Right ventricle myocardium superior (tissue), 1 donor: Measurements from ENCODE around the gene URGCP. TPM values are rescaled to one million over a fixed set of nuclear protein-coding genes. Genes with fewer than 3 reads are reported as not detected.
A peak's percentile ranks its signal among the peaks of the same experiment; 100 is the strongest.

Experiments used
- ATAC-seq: fragments of 200-7000 bp; cut with Tn5 transposase; one replicate; pipeline ENCODE4 v1.9.1; 2020; ENCODE audit warnings: mild to moderate bottlenecking; ENCODE audit not compliant: poor library complexity
- DNase-seq: peaks from one replicate; pipeline ENCODE4 v3.0.0-alpha.2; 2020
- intact Hi-C: fragments of 100-400 bp; cut with DNase I; formaldehyde crosslinking; loops from one replicate; pipeline ENCODE4 v1.11.2; 2022
- total RNA-seq: library from RNA; stranded (reverse); fragmentation: NEBNext Ultra II Directional; extraction: Animal tissue kit (Norgen Biotek cat#: 25700); gene quantifications from one replicate; pipeline ENCODE4 v1.2.1, GENCODE V29; 2021
- donor health status: DM: no; HTN: yes; CAD: no; lungs with severe emphysema.

URGCP gene
- total RNA-seq, 1 donor from 2014 or later = 43.4 TPM

GRCh38 chr7:43879477-43879876, 26.9 kb downstream of the URGCP start:
- ATAC-seq (no peak), DNase-seq (no peak)
- intact Hi-C loops = no loop called here

DNA sequence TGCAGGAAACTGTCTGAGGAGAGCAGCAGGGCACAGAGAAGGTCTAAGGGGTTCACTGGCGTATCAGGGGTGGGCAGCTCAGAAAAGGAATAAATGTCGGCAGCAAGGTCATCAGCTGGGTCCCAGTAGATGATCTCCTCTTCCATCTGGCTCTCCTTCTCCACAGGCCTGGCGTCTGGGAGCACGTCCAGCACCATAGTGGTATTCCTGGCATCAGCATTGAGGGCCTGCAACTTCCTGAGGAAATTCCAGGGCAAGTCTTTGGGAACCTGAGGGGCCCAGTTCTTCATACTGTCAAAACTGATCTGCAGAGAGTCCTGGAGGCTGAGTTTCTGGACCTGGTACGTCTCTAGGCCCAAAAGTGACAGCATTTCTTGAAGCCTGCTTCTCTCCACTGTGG, 27.5 kb downstream of the URGCP start:
- ATAC-seq (peak; percentile 30), DNase-seq (no peak)
- intact Hi-C loops = no loop called here

- intact Hi-C loops = no loop called here
Observed at GRCh38 chr7:43877968-43878864, 28.2 kb downstream of the URGCP start.

DNA sequence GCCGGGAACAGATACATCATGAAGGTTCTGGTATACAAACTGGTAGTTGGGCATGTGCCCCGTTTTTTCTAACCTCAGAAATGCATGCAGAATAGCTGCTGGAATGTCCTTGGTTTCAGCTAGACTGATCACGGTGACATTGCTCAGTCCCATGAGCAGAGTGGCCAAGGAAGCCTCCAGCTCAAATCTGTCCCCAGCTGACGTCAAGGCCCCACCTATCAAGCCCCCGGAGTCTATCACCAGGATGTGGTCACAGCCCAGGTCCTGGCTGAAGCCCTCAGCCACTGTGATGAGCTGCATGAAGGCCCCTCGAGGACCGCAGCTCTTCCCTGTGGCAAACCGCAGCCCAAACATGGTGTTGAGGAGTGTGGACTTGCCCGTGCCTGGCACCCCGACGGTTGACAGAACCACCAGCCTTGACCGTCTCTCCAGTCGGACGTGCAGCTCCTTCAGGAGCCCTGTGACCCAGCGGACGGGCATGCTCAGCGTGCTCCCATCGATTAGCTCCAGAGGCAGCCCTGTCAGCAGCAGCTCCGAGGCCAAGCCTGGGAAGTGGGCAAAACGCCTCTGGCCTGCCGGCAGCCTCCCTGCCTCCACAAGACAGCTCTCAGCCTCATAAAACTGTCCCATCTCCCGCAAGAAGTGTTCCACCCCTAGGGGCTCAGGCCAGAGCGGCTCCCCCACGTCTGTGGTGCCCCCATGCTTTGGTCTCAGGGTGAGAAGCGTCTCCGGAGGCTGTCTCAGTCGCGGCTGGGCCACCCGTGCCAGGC, 29.2 kb downstream of the URGCP start:
- ATAC-seq (no peak), DNase-seq (no peak)
- intact Hi-C loops = no loop called here

More at GRCh38 chr7:43877968-43878864, 28.2 kb downstream of the URGCP start:
- peak; percentile 55 for ATAC-seq
- no peak for DNase-seq

DNA sequence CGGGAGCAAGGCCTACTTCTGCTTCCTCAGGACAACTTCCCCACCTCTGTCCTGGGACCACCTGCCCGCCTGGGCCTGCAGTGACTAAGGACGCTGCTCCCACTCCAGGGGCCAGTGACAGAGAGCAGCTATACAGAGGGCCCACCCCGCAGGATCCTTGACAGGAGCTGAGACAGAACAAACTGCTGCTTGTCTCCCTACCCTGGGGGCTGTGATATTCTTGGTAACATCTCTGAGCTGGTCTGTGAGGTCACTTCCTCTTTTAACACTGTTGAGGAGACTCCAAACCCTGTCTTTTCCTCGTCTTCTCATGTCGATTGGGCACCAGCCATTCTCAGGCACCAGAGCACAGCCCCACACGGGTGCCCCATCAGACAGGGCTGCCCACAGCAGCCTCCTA, 30.2 kb downstream of the URGCP start:
- ATAC-seq (no peak), DNase-seq (no peak)
- intact Hi-C loops = no loop called here

DNA sequence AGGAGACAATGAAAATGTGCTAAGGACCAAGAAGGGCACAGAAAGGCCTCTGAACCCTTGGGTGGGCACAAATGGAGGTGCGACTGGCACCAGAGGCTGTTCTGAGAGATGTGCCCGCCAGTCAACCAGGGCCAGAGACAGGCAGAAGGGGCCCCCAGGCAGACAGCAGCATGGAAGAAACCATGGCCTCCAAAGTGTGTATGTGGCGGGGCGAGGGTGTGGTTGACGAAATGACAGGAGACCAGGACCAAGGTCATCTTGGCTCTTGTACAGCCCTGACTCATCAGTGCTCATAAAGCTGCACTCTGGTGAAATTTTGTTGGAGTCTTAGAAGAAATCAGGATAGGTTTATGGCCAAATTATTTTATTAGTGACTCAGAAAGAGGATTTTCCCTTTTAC, 33.1 kb downstream of the URGCP start:
- DNase-seq = peak; percentile 61
- peak; percentile 12 for ATAC-seq
- intact Hi-C loops = no loop called here

DNA sequence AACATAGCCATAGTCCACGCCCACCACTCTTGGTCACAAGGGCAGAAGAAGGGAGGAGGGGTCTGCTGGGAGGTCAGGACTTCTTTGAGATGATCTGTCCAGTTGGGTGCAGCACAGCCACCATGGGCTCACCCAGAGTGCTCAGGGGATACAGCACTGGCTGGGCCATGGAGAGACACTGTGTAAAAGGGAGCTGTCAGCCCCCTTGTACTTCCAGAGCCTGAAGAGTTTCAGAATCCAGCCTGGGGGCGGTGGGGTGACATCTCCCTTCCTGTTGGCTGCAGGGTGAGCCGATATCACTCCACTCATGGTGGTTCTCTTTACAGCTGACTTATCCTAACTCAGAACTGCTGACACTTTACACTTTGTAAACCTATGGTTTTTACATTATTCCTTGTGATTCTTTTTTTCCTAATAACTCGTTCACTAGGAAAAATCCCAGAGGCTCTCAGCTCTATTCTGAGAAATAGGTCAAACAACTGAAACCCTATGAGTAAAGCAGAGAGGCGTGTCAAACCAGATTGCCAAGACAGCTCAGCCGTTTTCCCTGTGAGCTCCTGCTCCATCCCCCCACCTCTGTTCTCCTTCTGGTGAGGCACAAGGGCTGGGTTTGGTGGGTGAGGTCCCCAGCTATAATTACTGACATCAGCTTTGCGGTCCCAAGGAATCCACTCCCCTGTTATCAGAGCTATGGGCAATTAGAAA, 33.8 kb downstream of the URGCP start:
- intact Hi-C loops = no loop called here
- peak; percentile 31 for ATAC-seq
- DNase-seq = no peak

- no peak for DNase-seq
- intact Hi-C loops = no loop called here
- ATAC-seq = no peak
Observed at GRCh38 chr7:43871064-43871463, 35.3 kb downstream of the URGCP start.

DNA sequence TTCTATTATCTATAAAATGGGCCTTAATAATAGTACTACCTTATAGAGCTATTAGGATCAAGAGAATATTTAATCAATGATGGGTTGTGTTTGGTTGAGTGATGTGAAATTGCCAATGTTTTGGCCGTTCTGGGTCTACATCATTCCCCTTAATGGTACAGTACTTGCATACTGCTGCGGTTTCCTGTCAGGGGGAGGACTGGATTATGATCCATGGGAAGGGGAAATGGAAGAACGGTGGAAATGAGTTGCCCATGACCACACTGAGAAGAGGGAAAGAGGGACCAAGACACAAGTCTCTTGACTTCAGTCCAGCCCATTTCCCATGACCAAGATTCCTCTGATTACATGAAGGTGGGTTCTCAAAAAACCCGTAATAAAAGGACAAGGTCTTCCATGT, 36.1 kb downstream of the URGCP start:
- DNase-seq (no peak), ATAC-seq (no peak)
- intact Hi-C loops = no loop called here

- intact Hi-C loops = no loop called here
- ATAC-seq (peak; percentile 26), DNase-seq (no peak)
Observed at GRCh38 chr7:43869867-43870240, 36.5 kb downstream of the URGCP start.

GRCh38 chr7:43869006-43869866, 37.2 kb downstream of the URGCP start, which contains the start of gene MRPS24:
Gene MRPS24, minus strand, starts transcription at chr7:43869517. Its CDS starts 22 bp downstream, at chr7:43869495.
- DNase-seq (peak; percentile 97), ATAC-seq (peak; percentile 97)
- intact Hi-C loops = no loop called here

GRCh38 chr7:43868681-43869005, 37.8 kb downstream of the URGCP start:
- intact Hi-C loops = no loop called here

GRCh38 chr7:43868181-43868580, 38.2 kb downstream of the URGCP start:
- no peak for DNase-seq
- ATAC-seq = no peak
- intact Hi-C loops = no loop called here

More at GRCh38 chr7:43868681-43869005, 37.8 kb downstream of the URGCP start:
- DNase-seq = no peak
- peak; percentile 9 for ATAC-seq

DNA sequence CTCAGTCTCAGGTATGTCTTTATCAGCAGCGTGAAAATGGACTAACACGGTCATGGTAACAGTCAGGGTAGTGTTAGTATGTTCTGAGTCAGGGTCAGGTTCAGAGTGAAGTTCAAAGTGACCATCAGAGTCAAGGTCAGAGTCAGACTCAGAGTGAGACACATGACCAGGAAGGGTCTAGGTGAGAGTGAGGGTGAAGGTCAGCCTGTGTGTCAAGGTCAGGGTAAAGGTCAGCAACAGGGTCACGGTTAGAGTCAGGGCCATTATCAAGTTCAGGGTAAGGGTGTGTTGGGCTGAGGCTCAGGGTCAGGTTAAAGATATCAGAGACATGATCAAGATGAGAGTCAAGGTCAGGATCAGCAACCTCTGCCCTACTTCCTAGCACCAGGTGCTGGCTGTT, 41.1 kb downstream of the URGCP start:
- ATAC-seq (no peak), DNase-seq (no peak)
- intact Hi-C loops = no loop called here

DNA sequence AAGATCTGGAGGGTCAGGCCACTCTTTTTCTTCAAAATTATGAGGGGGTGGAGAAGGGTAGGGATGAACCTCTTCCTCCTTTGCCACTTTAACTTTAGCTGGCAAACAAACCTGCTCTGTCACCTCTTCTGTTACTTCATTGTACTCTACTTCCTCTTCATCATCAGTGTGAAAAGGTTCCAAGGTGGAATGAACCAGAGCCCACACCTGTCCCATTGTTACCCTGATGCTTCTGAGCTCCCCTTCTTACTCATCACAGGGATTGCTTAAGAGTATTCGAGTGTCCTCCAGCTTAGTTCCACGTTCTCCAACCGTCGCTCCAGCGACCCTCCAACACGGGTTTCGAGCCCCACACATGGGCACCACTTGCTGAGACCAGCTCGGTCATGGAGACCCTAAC, 42.3 kb downstream of the URGCP start:
- ATAC-seq = no peak
- intact Hi-C loops = no loop called here
- no peak for DNase-seq

DNA sequence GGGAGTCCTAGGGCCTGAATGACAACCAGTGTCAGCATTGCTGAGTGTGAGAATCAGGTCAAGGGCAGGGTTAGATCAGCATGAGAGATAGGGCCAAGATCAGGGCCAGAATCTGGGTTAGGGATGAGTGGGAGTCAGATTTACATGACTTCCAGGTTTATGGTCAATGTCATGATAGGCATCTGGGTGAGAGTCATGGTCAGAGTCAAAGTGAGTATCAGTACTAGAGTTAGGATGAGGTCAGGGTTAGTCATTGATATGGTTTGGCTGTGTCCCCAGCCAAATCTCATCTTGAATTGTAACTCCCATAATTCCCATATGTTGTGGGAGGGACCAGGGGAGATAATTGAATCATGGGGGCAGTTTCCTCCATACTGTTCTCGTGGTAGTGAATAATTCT, 49.4 kb downstream of the URGCP start:
- no peak for ATAC-seq
- DNase-seq = no peak
- intact Hi-C loops = no loop called here

GRCh38 chr7:43856316-43856715, 50.1 kb downstream of the URGCP start:
- ATAC-seq (no peak), DNase-seq (no peak)
- intact Hi-C loops = no loop called here

GRCh38 chr7:43855176-43855575, 51.2 kb downstream of the URGCP start:
- DNase-seq (no peak), ATAC-seq (no peak)
- intact Hi-C loops = no loop called here

DNA sequence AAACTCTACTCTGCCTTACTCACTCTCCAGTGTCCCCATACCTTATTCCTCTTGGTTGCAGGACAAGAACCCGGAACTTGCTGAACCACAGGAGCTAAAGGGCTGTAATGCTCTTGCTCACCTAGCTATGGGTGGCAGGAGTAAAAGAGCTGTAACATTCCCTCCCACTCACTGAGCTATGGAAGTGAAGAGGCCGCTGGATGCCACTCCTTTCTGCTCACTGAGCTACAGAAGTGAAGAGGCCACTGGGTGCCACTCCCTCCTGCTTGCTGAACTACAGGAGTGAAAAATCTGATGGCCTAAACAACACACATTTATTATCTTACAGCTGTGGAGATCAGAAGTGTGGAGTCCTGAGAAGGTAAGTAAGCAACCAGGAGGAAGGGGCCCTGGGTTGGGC, 54.6 kb downstream of the URGCP start:
- ATAC-seq (no peak), DNase-seq (no peak)
- intact Hi-C loops = no loop called here
